GM12878 (cell line): Measurements from ENCODE around the gene PFKFB2. TPM values are rescaled to one million over a fixed set of nuclear protein-coding genes. Genes with fewer than 3 reads are reported as not detected.

Experiments
- polyA plus RNA-seq, 11 experiments: library from polyadenylated mRNA; depleted of rRNA in 4 of 11; unstranded in 6 of 11; stranded (reverse) in 5 of 11; fragments of >200 nt; fragmentation: Nextera tagmentation in 4 of 11; fragmentation: Illumina TruSeq in 1 of 11; extraction: Ambion mirVana in 4 of 11; extraction: Trizol in 1 of 11; gene quantifications; 1 replicate in 1 of 11; 2 replicates in 10 of 11; pipeline versions ENCODE4 v1.2.1 to v1.2.3, GENCODE V29; 2011 to 2016; ENCODE audit warnings: inconsistent platforms in 2 of 11, missing spikeins in 2 of 11, low read depth in 1 of 11
- total RNA-seq, 4 experiments: library from RNA; depleted of rRNA in 3 of 4; stranded (reverse); fragments of >200 nt in 3 of 4; fragmentation: Illumina TruSeq in 1 of 4; extraction: Trizol in 1 of 4; gene quantifications; 2 replicates each; pipeline versions ENCODE4 v1.2.1 to v1.2.3, GENCODE V29; 2013 to 2021

Gene PFKFB2
- total and polyA plus RNA-seq, 10 of the 15 experiments (the other 5 are each of a cell fraction or from before 2014, with no cell fraction given): 0.40 to 1.3 (median 1.0) TPM

Other genes starting within 250 kb of the PFKFB2 start
Only the 7 nearest of the 9 such genes appear.
- 112 and 125 TPM in 2 replicates for gene FCMR, start 131.3 kb upstream of the PFKFB2 start, total RNA-seq (2014; rRNA removed)
- 95.3 and 97.0 TPM in 2 replicates for gene FCMR, start 131.3 kb upstream of the PFKFB2 start, total RNA-seq (2014; rRNA removed; fragmentation: Illumina TruSeq; extraction: Trizol)
- 191 and 207 TPM in 2 replicates for gene FCMR, start 131.3 kb upstream of the PFKFB2 start, total RNA-seq (2021)
- 110 and 200 TPM in 2 replicates for gene FCMR, start 131.3 kb upstream of the PFKFB2 start, polyA plus RNA-seq (2011; rRNA removed)
- gene FCMR, start 131.3 kb upstream of the PFKFB2 start, polyA plus RNA-seq (2014; fragmentation: Illumina TruSeq; extraction: Trizol): 245 and 297 TPM in 2 replicates
- gene FCMR, start 131.3 kb upstream of the PFKFB2 start, polyA plus RNA-seq (2014; fragmentation: Nextera tagmentation; extraction: Ambion mirVana): 10 to 100 TPM; 79.7 to 81.7 TPM
- 155 and 157 TPM in 2 replicates for gene FCMR, start 131.3 kb upstream of the PFKFB2 start, polyA plus RNA-seq (2014; rRNA removed)
- 100 to 1,000 TPM; 107 to 120 TPM for gene FCMR, start 131.3 kb upstream of the PFKFB2 start, polyA plus RNA-seq (2016; fragmentation: Nextera tagmentation; extraction: Ambion mirVana)
- gene PIGR, start 106.8 kb upstream of the PFKFB2 start, total RNA-seq (2014; rRNA removed): 1.6 and 1.8 TPM in 2 replicates
- 7.6 and 7.9 TPM in 2 replicates for gene PIGR, start 106.8 kb upstream of the PFKFB2 start, total RNA-seq (2014; rRNA removed; fragmentation: Illumina TruSeq; extraction: Trizol)
- gene PIGR, start 106.8 kb upstream of the PFKFB2 start, total RNA-seq (2021): 4.7 and 5.0 TPM in 2 replicates
- 1.7 and 1.8 TPM in 2 replicates for gene PIGR, start 106.8 kb upstream of the PFKFB2 start, polyA plus RNA-seq (2011; rRNA removed)
- 4.1 and 14.3 TPM in 2 replicates for gene PIGR, start 106.8 kb upstream of the PFKFB2 start, polyA plus RNA-seq (2014; fragmentation: Illumina TruSeq; extraction: Trizol)
- gene PIGR, start 106.8 kb upstream of the PFKFB2 start, polyA plus RNA-seq (2014; fragmentation: Nextera tagmentation; extraction: Ambion mirVana): 1 to 10 TPM; 1.1 to 2.0 TPM
- gene PIGR, start 106.8 kb upstream of the PFKFB2 start, polyA plus RNA-seq (2014; rRNA removed): 1.7 and 2.4 TPM in 2 replicates
- 1 to 10 TPM in 1 of 2 experiments, under 1 TPM in 1; 0.96 to 1.2 TPM for gene PIGR, start 106.8 kb upstream of the PFKFB2 start, polyA plus RNA-seq (2016; fragmentation: Nextera tagmentation; extraction: Ambion mirVana)
- gene FCAMR, start 82.8 kb upstream of the PFKFB2 start, total RNA-seq (2014; rRNA removed): 0.06 and 0.16 TPM in 2 replicates
- gene FCAMR, start 82.8 kb upstream of the PFKFB2 start, total RNA-seq (2014; rRNA removed; fragmentation: Illumina TruSeq; extraction: Trizol): 0.04 and 0.14 TPM in 2 replicates
- not detected in 2 replicates for gene FCAMR, start 82.8 kb upstream of the PFKFB2 start, total RNA-seq (2021)
- 0.08 TPM in 1 of 2 replicates, not detected in the other for gene FCAMR, start 82.8 kb upstream of the PFKFB2 start, polyA plus RNA-seq (2011; rRNA removed)
- 0.04 and 0.11 TPM in 2 replicates for gene FCAMR, start 82.8 kb upstream of the PFKFB2 start, polyA plus RNA-seq (2014; fragmentation: Illumina TruSeq; extraction: Trizol)
- gene FCAMR, start 82.8 kb upstream of the PFKFB2 start, polyA plus RNA-seq (2014; fragmentation: Nextera tagmentation; extraction: Ambion mirVana): under 1 TPM in 1 of 2 experiments, not detected in 1; 0.05 TPM
- 0.15 and 0.16 TPM in 2 replicates for gene FCAMR, start 82.8 kb upstream of the PFKFB2 start, polyA plus RNA-seq (2014; rRNA removed)
- gene FCAMR, start 82.8 kb upstream of the PFKFB2 start, polyA plus RNA-seq (2016; fragmentation: Nextera tagmentation; extraction: Ambion mirVana): under 1 TPM in 1 of 2 experiments, not detected in 1; 0.14 TPM
- gene C1orf116, start 20.5 kb upstream of the PFKFB2 start, total RNA-seq (2014; rRNA removed): not detected in 2 replicates
- gene C1orf116, start 20.5 kb upstream of the PFKFB2 start, total RNA-seq (2014; rRNA removed; fragmentation: Illumina TruSeq; extraction: Trizol): not detected in 2 replicates
- gene C1orf116, start 20.5 kb upstream of the PFKFB2 start, total RNA-seq (2021): 0.03 and 0.08 TPM in 2 replicates
- 0.01 TPM in 1 of 2 replicates, not detected in the other for gene C1orf116, start 20.5 kb upstream of the PFKFB2 start, polyA plus RNA-seq (2011; rRNA removed)
- not detected in 2 replicates for gene C1orf116, start 20.5 kb upstream of the PFKFB2 start, polyA plus RNA-seq (2014; fragmentation: Illumina TruSeq; extraction: Trizol)
- gene C1orf116, start 20.5 kb upstream of the PFKFB2 start, polyA plus RNA-seq (2014; fragmentation: Nextera tagmentation; extraction: Ambion mirVana): not detected
- not detected in 2 replicates for gene C1orf116, start 20.5 kb upstream of the PFKFB2 start, polyA plus RNA-seq (2014; rRNA removed)
- gene C1orf116, start 20.5 kb upstream of the PFKFB2 start, polyA plus RNA-seq (2016; fragmentation: Nextera tagmentation; extraction: Ambion mirVana): not detected
- gene YOD1, start 2.1 kb upstream of the PFKFB2 start, total RNA-seq (2014; rRNA removed): 7.7 and 9.5 TPM in 2 replicates
- gene YOD1, start 2.1 kb upstream of the PFKFB2 start, total RNA-seq (2014; rRNA removed; fragmentation: Illumina TruSeq; extraction: Trizol): 7.9 TPM in 2 replicates
- 6.9 and 7.1 TPM in 2 replicates for gene YOD1, start 2.1 kb upstream of the PFKFB2 start, total RNA-seq (2021)
- gene YOD1, start 2.1 kb upstream of the PFKFB2 start, polyA plus RNA-seq (2011; rRNA removed): 4.4 and 5.6 TPM in 2 replicates
- 6.6 and 7.9 TPM in 2 replicates for gene YOD1, start 2.1 kb upstream of the PFKFB2 start, polyA plus RNA-seq (2014; fragmentation: Illumina TruSeq; extraction: Trizol)
- 1 to 10 TPM; 2.1 to 2.2 TPM for gene YOD1, start 2.1 kb upstream of the PFKFB2 start, polyA plus RNA-seq (2014; fragmentation: Nextera tagmentation; extraction: Ambion mirVana)
- 3.3 and 4.0 TPM in 2 replicates for gene YOD1, start 2.1 kb upstream of the PFKFB2 start, polyA plus RNA-seq (2014; rRNA removed)
- gene YOD1, start 2.1 kb upstream of the PFKFB2 start, polyA plus RNA-seq (2016; fragmentation: Nextera tagmentation; extraction: Ambion mirVana): 1 to 10 TPM; 4.9 to 5.1 TPM
- 0.11 TPM in 1 of 2 replicates, not detected in the other for gene C4BPB, start 35.6 kb downstream of the PFKFB2 start, total RNA-seq (2014; rRNA removed)
- gene C4BPB, start 35.6 kb downstream of the PFKFB2 start, total RNA-seq (2014; rRNA removed; fragmentation: Illumina TruSeq; extraction: Trizol): 0.31 and 0.46 TPM in 2 replicates
- 0.40 and 0.54 TPM in 2 replicates for gene C4BPB, start 35.6 kb downstream of the PFKFB2 start, total RNA-seq (2021)
- 0.53 and 0.92 TPM in 2 replicates for gene C4BPB, start 35.6 kb downstream of the PFKFB2 start, polyA plus RNA-seq (2011; rRNA removed)
- gene C4BPB, start 35.6 kb downstream of the PFKFB2 start, polyA plus RNA-seq (2014; fragmentation: Illumina TruSeq; extraction: Trizol): 0.41 TPM in 1 of 2 replicates, not detected in the other
- under 1 TPM; 0.44 to 0.84 TPM for gene C4BPB, start 35.6 kb downstream of the PFKFB2 start, polyA plus RNA-seq (2014; fragmentation: Nextera tagmentation; extraction: Ambion mirVana)
- gene C4BPB, start 35.6 kb downstream of the PFKFB2 start, polyA plus RNA-seq (2014; rRNA removed): 0.19 and 1.2 TPM in 2 replicates
- gene C4BPB, start 35.6 kb downstream of the PFKFB2 start, polyA plus RNA-seq (2016; fragmentation: Nextera tagmentation; extraction: Ambion mirVana): under 1 TPM; 0.31 to 0.69 TPM
- not detected in 2 replicates for gene C4BPA, start 51.0 kb downstream of the PFKFB2 start, total RNA-seq (2014; rRNA removed)
- not detected in 2 replicates for gene C4BPA, start 51.0 kb downstream of the PFKFB2 start, total RNA-seq (2014; rRNA removed; fragmentation: Illumina TruSeq; extraction: Trizol)
- 0.21 and 0.31 TPM in 2 replicates for gene C4BPA, start 51.0 kb downstream of the PFKFB2 start, total RNA-seq (2021)
- not detected in 2 replicates for gene C4BPA, start 51.0 kb downstream of the PFKFB2 start, polyA plus RNA-seq (2011; rRNA removed)
- gene C4BPA, start 51.0 kb downstream of the PFKFB2 start, polyA plus RNA-seq (2014; fragmentation: Illumina TruSeq; extraction: Trizol): not detected in 2 replicates
- not detected for gene C4BPA, start 51.0 kb downstream of the PFKFB2 start, polyA plus RNA-seq (2014; fragmentation: Nextera tagmentation; extraction: Ambion mirVana)
- not detected in 2 replicates for gene C4BPA, start 51.0 kb downstream of the PFKFB2 start, polyA plus RNA-seq (2014; rRNA removed)
- not detected for gene C4BPA, start 51.0 kb downstream of the PFKFB2 start, polyA plus RNA-seq (2016; fragmentation: Nextera tagmentation; extraction: Ambion mirVana)